GM23338 (cell line): ENCODE data around the gene ANO7. TPM values are rescaled to one million over a fixed set of nuclear protein-coding genes. Genes with fewer than 3 reads are reported as not detected.

ENCODE experiments used
- ATAC-seq: fragments of 200-7000 bp; cut with Tn5 transposase; 3 replicates; pipeline ENCODE4 v1.9.1; 2020
- DNase-seq: peaks from one replicate; pipeline ENCODE4 v3.0.0-alpha.2; 2015; ENCODE audit warnings: low spot score
- H2AFZ ChIP-seq: fragments of 200-600 bp; sonication (generic); 2 replicates; pipeline ENCODE4 v1.8.0; 2016; ENCODE audit warnings: antibody characterized with exemption, mild to moderate bottlenecking, moderate library complexity
- H3F3A ChIP-seq: fragments of 200-600 bp; sonication (generic); replicated peaks from 2 replicates; pipeline ENCODE4 v1.8.0; 2017; ENCODE audit warnings: antibody characterized with exemption, mixed run types, low read depth
- H3K27ac ChIP-seq: fragments of 200-600 bp; sonication (generic); 2 replicates; pipeline ENCODE4 v1.6.1; 2016; ENCODE audit warnings: low read depth
- H3K27me3 ChIP-seq: fragments of 200-600 bp; sonication (generic); 2 replicates; pipeline ENCODE4 v1.8.0; 2016; ENCODE audit warnings: mild to moderate bottlenecking, mixed run types, moderate library complexity; ENCODE audit not compliant: insufficient read depth
- H3K36me3 ChIP-seq: fragments of 200-600 bp; sonication (generic); 2 replicates; pipeline ENCODE4 v1.8.0; 2016; ENCODE audit warnings: mild to moderate bottlenecking; ENCODE audit not compliant: insufficient read depth
- H3K4me1 ChIP-seq: fragments of 200-600 bp; sonication (generic); 2 replicates; pipeline ENCODE4 v1.8.0; 2016; ENCODE audit warnings: mild to moderate bottlenecking, moderate library complexity; ENCODE audit not compliant: insufficient read depth
- H3K4me2 ChIP-seq: fragments of 200-600 bp; sonication (generic); 2 replicates; pipeline ENCODE4 v1.7.1; 2017; ENCODE audit warnings: mixed run types
- H3K4me3 ChIP-seq: fragments of 200-600 bp; sonication (generic); 2 replicates; pipeline ENCODE4 v1.6.1; 2016; ENCODE audit warnings: mixed run types
- H3K79me2 ChIP-seq: fragments of 200-600 bp; sonication (generic); replicated peaks from 2 replicates; pipeline ENCODE4 v1.8.0; 2017; ENCODE audit warnings: mild to moderate bottlenecking; ENCODE audit not compliant: insufficient read depth
- H3K9me2 ChIP-seq: fragments of 200-600 bp; sonication (generic); 2 replicates; pipeline ENCODE4 v1.8.0; 2017; ENCODE audit not compliant: insufficient read depth
- H4K20me1 ChIP-seq: fragments of 200-600 bp; sonication (generic); replicated peaks from 2 replicates; pipeline ENCODE4 v1.8.0; 2017; ENCODE audit warnings: mild to moderate bottlenecking; ENCODE audit not compliant: insufficient read depth
- H3K27ac Mint-ChIP-seq: 2 replicates; pipeline ENCODE4 v1.8.0; 2020; ENCODE audit warnings: inconsistent platforms, mild to moderate bottlenecking, moderate library complexity, mixed read lengths
- H3K27me3 Mint-ChIP-seq: 3 replicates; pipeline ENCODE4 v1.8.0; 2022; ENCODE audit warnings: low read depth, mild to moderate bottlenecking, moderate library complexity, mixed read lengths, inconsistent platforms; ENCODE audit not compliant: insufficient read depth, poor library complexity
- H3K36me3 Mint-ChIP-seq: 3 replicates; pipeline ENCODE4 v1.8.0; 2021; ENCODE audit warnings: low read depth, mild to moderate bottlenecking, inconsistent platforms, moderate library complexity, mixed read lengths
- H3K4me1 Mint-ChIP-seq: 3 replicates; pipeline ENCODE4 v1.8.0; 2020; ENCODE audit warnings: mild to moderate bottlenecking, inconsistent platforms, mixed read lengths
- H3K4me3 Mint-ChIP-seq: 3 replicates; pipeline ENCODE4 v1.8.0; 2021; ENCODE audit warnings: moderate library complexity, mild to moderate bottlenecking, inconsistent platforms, mixed read lengths
- H3K9me3 Mint-ChIP-seq: 3 replicates; pipeline ENCODE4 v1.8.0; 2020; ENCODE audit warnings: moderate library complexity, mild to moderate bottlenecking, inconsistent platforms, mixed read lengths
- ETS1 ChIP-seq: IDR thresholded peaks from 2 replicates; pipeline ENCODE4 v1.6.1; 2016; ENCODE audit warnings: antibody characterized with exemption
- EZH2phosphoT487 ChIP-seq: fragments of 200-600 bp; sonication (generic); IDR thresholded peaks from one replicate; pipeline ENCODE4 v1.8.1; 2018; ENCODE audit warnings: antibody characterized with exemption; ENCODE audit not compliant: unreplicated experiment
- JUNB ChIP-seq: IDR thresholded peaks from one replicate; pipeline ENCODE4 v1.6.1; 2016; ENCODE audit warnings: antibody characterized with exemption; ENCODE audit not compliant: unreplicated experiment
- NANOG ChIP-seq: IDR thresholded peaks from 2 replicates; pipeline ENCODE4 v1.6.1; 2016; ENCODE audit warnings: antibody characterized with exemption, borderline replicate concordance
- POLR2AphosphoS5 ChIP-seq: IDR thresholded peaks from 2 replicates; pipeline ENCODE4 v1.6.1; 2016; ENCODE audit warnings: antibody characterized with exemption, low read depth
- REST ChIP-seq: IDR thresholded peaks from one replicate; pipeline ENCODE4 v1.6.1; 2018; ENCODE audit warnings: antibody characterized with exemption; ENCODE audit not compliant: unreplicated experiment
- STAT1 ChIP-seq: IDR thresholded peaks from one replicate; pipeline ENCODE4 v1.6.1; 2016; ENCODE audit warnings: antibody characterized with exemption; ENCODE audit not compliant: unreplicated experiment
- ZNF114 ChIP-seq: fragments of 250-450 bp; sonication (Bioruptor Pico); IDR thresholded peaks from 2 replicates; pipeline ENCODE4 v1.5.0; 2020; ENCODE audit warnings: mild to moderate bottlenecking, moderate library complexity
- ZNF462 ChIP-seq: fragments of 250-450 bp; sonication (Bioruptor Pico); IDR thresholded peaks from 2 replicates; pipeline ENCODE4 v1.5.0; 2020; ENCODE audit warnings: mild to moderate bottlenecking, moderate library complexity
- polyA plus RNA-seq: library from polyadenylated mRNA; unstranded; fragments of >200 nt; fragmentation: Nextera tagmentation; extraction: Ambion mirVana; gene quantifications from 2 replicates; pipeline ENCODE4 v1.2.1, GENCODE V29; 2016
- total RNA-seq: library from RNA; depleted of rRNA; stranded (reverse); fragments of >200 nt; shearing (Covaris generic); gene quantifications from 2 replicates; pipeline ENCODE4 v1.2.3, GENCODE V29; 2014

Gene ANO7
- total and polyA plus RNA-seq, 2 experiments from 2014 or later = 3.6 to 5.1 TPM

GRCh38 chr2:241168366-241168765 is 20.1 kb upstream of the ANO7 start:
- H3K9me3 Mint-ChIP-seq = peaks cover 12% of the 10 kb centered on the region; the same call in 1 of the 3 replicates
- Histone ChIP-seq H3K27me3 (no peaks in the 10 kb centered on the region), H3K79me2 (no peaks in the 10 kb centered on the region), H3K27ac (no peak overlapping the region), H2AFZ (no peak overlapping the region), H3K36me3 (peaks cover 9% of the 10 kb centered on the region), H3K4me2 (no peak overlapping the region), H3K9me2 (no peaks in the 10 kb centered on the region), H4K20me1 (no peaks in the 10 kb centered on the region), H3K4me3 (no peak overlapping the region), H3F3A (no peaks in the 10 kb centered on the region), H3K4me1 (no peaks in the 10 kb centered on the region)
- no peak overlapping the region for H3K27ac Mint-ChIP-seq
- no peak for DNase-seq
- H3K4me1 Mint-ChIP-seq = no peaks in the 10 kb centered on the region
- H3K4me3 Mint-ChIP-seq = no peak overlapping the region
- H3K36me3 Mint-ChIP-seq = peaks cover 44% of the 10 kb centered on the region
- TF ChIP-seq ETS1 (no peak), EZH2phosphoT487 (no peak), ZNF462 (no peak), JUNB (no peak), NANOG (no peak), STAT1 (no peak), REST (no peak), ZNF114 (CRISPR knock-in tag) (no peak), POLR2AphosphoS5 (no peak)
- H3K27me3 Mint-ChIP-seq = peaks cover 4% of the 10 kb centered on the region
- no peak for ATAC-seq
